ENCODE data around the gene PAX5.
A peak's percentile ranks its signal among the peaks of the same experiment; 100 is the strongest.

Gene PAX5

DNA sequence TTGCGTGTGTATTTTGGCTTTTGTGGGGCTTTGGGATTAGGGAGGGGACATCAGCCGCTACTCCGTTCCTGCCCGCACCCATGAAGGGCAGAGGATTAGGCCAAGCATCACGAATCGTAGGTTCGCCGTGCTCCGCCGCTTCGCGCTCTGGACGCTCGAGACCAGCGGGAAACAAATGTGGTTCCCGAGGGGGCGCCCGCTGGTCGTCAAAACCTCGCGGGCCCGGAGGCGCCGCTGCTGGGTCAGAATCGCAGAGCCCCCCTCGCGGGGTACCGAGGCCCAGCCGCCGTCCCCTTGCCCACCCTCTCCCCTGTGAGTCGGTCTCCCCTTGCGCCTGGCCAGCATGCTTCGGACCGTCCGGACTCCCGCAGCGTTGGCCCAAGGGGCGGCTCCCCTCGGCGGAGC is 2.3 kb upstream of the PAX5 start:
- peak overlapping the region; percentile 33 for H3K4me3 ChIP-seq (ENCODE audit: low read depth, low read length)
- TF ChIP-seq, protein P1, sequence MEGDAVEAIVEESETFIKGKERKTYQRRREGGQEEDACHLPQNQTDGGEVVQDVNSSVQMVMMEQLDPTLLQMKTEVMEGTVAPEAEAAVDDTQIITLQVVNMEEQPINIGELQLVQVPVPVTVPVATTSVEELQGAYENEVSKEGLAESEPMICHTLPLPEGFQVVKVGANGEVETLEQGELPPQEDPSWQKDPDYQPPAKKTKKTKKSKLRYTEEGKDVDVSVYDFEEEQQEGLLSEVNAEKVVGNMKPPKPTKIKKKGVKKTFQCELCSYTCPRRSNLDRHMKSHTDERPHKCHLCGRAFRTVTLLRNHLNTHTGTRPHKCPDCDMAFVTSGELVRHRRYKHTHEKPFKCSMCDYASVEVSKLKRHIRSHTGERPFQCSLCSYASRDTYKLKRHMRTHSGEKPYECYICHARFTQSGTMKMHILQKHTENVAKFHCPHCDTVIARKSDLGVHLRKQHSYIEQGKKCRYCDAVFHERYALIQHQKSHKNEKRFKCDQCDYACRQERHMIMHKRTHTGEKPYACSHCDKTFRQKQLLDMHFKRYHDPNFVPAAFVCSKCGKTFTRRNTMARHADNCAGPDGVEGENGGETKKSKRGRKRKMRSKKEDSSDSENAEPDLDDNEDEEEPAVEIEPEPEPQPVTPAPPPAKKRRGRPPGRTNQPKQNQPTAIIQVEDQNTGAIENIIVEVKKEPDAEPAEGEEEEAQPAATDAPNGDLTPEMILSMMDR (IDR thresholded peaks at IDR 0.05; ENCODE audit: low read depth, low read length): no peak
- DNase-seq (ENCODE audit: low read depth, low spot score): no peak

DNA sequence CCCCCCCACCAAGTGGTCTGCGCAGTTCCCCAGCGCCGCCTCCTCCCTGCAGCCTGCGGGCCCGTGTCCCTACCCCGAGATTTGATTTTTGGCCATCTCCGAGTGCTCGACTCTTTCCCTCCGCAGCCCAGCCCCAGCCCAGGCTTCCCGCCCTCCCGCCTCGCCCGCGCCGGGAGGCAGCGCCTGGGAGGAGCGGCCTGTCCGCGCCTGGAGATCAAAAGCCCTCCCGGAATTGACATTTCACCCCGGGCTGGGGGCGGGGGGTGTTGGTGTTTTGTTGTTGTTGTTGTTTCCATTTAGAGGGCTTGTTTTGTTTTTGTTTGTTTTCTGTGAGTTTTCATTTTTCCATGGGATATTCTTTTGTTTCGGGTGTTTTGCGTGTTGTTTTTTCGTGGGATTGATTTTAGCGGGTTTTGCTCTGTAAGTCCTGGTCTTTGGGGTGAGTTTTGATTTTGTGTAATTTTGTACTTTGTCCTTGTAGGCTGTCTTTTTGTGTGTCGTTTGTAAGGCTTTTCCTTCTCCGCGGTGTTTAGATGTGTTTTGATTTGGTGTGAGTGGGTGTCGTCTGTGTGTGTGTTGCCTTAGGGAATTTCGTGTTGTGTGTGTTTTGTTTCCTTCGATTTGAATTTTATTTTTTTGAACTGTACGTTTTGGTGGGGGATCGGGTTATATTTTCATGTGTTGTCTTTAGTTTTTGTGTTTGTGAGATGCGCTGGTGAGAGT is 1.7 kb upstream of the PAX5 start:
- in situ Hi-C loops (cut with HindIII; ENCODE audit: low sequenced_read_pairs): no loop called here
- H3K4me3 ChIP-seq (ENCODE audit: low read depth, low read length): no peak overlapping the region
- peak; percentile 26 for DNase-seq (ENCODE audit: low read depth, low spot score)
- TF ChIP-seq, protein P1 (IDR thresholded peaks at IDR 0.05; ENCODE audit: low read depth, low read length): no peak

More for the DNA sequence above, 2.3 kb upstream of the PAX5 start:
- in situ Hi-C loops (cut with HindIII; ENCODE audit: low sequenced_read_pairs): no loop called here

DNA sequence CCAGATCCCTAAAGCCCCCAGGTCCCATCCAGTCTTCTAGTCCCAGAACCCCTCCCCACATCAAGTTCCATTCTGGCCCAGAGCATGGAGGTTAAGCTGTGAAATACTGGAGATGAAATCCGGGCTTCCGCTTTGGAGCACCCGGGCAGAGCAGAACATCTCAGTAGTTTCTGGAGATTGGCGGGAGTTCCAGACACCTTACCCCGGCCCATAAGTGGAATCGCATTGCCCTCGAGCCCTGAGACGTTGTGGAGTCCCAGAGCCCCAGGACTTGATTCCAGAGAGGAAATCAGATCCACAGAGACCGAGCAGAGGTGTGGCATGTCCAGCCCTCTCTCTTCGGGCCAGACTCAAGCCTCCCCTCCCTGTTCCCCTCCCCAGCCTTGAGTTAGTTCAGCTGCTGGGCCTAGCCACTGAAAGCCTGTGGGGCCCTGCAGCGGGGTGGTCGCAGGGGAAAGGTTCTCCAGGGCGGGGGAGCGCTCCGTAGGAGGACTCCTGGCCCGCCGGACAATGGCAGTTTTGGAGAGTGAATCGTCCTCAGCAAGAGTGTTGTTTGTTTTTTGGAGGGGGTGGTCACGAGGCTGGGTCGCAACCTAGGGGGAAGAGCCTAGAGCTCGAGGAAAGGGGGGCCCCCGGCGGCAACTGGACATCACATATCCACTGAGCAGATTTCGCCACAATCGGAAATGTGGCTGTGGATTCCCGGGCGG is 1.0 kb upstream of the PAX5 start:
- in situ Hi-C loops (cut with HindIII; ENCODE audit: low sequenced_read_pairs): no loop called here
- no peak for DNase-seq (ENCODE audit: low read depth, low spot score)
- TF ChIP-seq, protein P1 (IDR thresholded peaks at IDR 0.05; ENCODE audit: low read depth, low read length): no peak
- no peak overlapping the region for H3K4me3 ChIP-seq (ENCODE audit: low read depth, low read length)

DNA sequence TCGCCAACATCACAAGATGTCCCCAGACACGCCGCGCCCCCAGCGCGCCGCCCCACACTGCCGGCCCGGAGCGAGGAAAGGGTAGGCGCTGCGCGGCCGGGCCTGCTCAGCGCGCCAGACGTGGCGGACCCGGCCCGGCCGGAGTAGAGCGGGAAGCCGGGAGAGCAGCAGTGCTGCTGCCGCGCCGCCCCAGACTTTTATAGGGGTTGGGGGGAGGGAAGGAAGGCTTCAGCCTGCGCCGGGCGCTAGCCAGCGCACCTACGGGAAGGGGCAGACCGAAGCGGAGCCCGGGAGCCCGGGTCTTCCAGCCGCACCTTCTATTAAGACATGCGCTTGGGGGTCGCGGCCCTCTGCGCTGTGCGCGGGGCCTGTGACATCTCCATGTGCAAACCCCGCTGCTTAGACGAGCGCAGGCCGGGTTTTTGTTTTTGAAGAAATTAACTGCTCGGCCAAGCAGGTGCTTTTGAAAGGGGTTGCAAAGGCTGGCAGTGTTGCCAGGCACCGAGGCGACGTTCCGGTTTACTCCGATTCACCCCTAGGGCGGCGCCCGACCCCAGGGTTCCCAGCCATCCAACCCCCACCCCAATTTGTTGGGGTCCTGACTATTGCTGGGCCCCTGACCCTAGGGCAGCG is 353 bp upstream of the PAX5 start:
- TF ChIP-seq, protein P1 (IDR thresholded peaks at IDR 0.05; ENCODE audit: low read depth, low read length): no peak
- DNase-seq (ENCODE audit: low read depth, low spot score): no peak
- no peak overlapping the region for H3K4me3 ChIP-seq (ENCODE audit: low read depth, low read length)
- in situ Hi-C loops (cut with HindIII; ENCODE audit: low sequenced_read_pairs): no loop called here

DNA sequence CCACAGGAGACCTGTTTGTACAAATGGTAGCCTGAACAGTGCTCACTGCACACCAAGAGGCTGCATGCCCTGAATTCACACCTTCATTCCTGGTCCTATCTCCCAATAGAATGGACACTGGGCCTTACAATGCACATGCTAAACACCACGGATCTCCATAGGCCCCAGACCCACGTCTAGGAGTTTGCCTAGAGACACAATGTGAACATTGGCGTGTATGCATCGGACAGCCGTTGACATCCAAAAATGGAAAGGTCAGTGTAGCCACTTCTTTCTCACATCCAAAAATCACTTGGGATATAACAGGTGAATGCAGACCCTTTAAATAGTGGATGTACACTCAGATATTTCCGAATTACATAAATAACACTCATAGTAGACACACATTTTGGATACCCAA is 927 bp downstream of the PAX5 start:
- no peak for DNase-seq (ENCODE audit: low read depth, low spot score)
- H3K4me3 ChIP-seq (ENCODE audit: low read depth, low read length): no peak overlapping the region
- TF ChIP-seq, protein P1 (IDR thresholded peaks at IDR 0.05; ENCODE audit: low read depth, low read length): no peak
- in situ Hi-C loops (cut with HindIII; ENCODE audit: low sequenced_read_pairs): no loop called here

DNA sequence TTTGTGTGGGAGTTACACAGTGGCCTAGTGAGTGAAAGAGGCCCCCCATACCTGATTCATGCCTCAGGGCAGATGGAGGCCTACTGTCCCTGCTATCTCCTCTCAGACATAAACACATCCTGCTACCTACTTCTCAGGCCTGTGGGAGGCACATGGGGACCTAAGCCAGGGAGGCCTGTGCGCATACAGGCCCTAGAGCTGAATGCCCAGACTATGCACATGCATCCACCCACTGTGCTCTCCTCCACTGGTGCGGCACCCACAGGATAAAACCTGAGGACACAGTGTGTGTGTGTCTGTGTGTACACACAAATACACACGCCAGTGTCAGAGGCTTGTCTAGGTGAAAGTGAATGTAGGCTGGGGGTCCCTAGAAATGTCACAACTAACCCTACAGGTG is 1.4 kb downstream of the PAX5 start:
- DNase-seq (ENCODE audit: low read depth, low spot score): no peak
- in situ Hi-C loops (cut with HindIII; ENCODE audit: low sequenced_read_pairs): no loop called here
- TF ChIP-seq, protein P1 (IDR thresholded peaks at IDR 0.05; ENCODE audit: low read depth, low read length): no peak
- no peak overlapping the region for H3K4me3 ChIP-seq (ENCODE audit: low read depth, low read length)

Data from astrocyte of the spinal cord (primary cell).